GM23338 (cell line): Measurements from ENCODE around the gene KSR2. TPM values are rescaled to one million over a fixed set of nuclear protein-coding genes. Genes with fewer than 3 reads are reported as not detected.

Source experiments
- ATAC-seq: fragments of 200-7000 bp; cut with Tn5 transposase; 3 replicates; pipeline ENCODE4 v1.9.1; 2020
- DNase-seq: peaks from one replicate; pipeline ENCODE4 v3.0.0-alpha.2; 2015; ENCODE audit warnings: low spot score
- H2AFZ ChIP-seq: fragments of 200-600 bp; sonication (generic); 2 replicates; pipeline ENCODE4 v1.8.0; 2016; ENCODE audit warnings: antibody characterized with exemption, mild to moderate bottlenecking, moderate library complexity
- H3F3A ChIP-seq: fragments of 200-600 bp; sonication (generic); replicated peaks from 2 replicates; pipeline ENCODE4 v1.8.0; 2017; ENCODE audit warnings: antibody characterized with exemption, mixed run types, low read depth
- H3K27ac ChIP-seq: fragments of 200-600 bp; sonication (generic); 2 replicates; pipeline ENCODE4 v1.6.1; 2016; ENCODE audit warnings: low read depth
- H3K27me3 ChIP-seq: fragments of 200-600 bp; sonication (generic); 2 replicates; pipeline ENCODE4 v1.8.0; 2016; ENCODE audit warnings: mild to moderate bottlenecking, mixed run types, moderate library complexity; ENCODE audit not compliant: insufficient read depth
- H3K36me3 ChIP-seq: fragments of 200-600 bp; sonication (generic); 2 replicates; pipeline ENCODE4 v1.8.0; 2016; ENCODE audit warnings: mild to moderate bottlenecking; ENCODE audit not compliant: insufficient read depth
- H3K4me1 ChIP-seq: fragments of 200-600 bp; sonication (generic); 2 replicates; pipeline ENCODE4 v1.8.0; 2016; ENCODE audit warnings: mild to moderate bottlenecking, moderate library complexity; ENCODE audit not compliant: insufficient read depth
- H3K4me2 ChIP-seq: fragments of 200-600 bp; sonication (generic); 2 replicates; pipeline ENCODE4 v1.7.1; 2017; ENCODE audit warnings: mixed run types
- H3K4me3 ChIP-seq: fragments of 200-600 bp; sonication (generic); 2 replicates; pipeline ENCODE4 v1.6.1; 2016; ENCODE audit warnings: mixed run types
- H3K79me2 ChIP-seq: fragments of 200-600 bp; sonication (generic); replicated peaks from 2 replicates; pipeline ENCODE4 v1.8.0; 2017; ENCODE audit warnings: mild to moderate bottlenecking; ENCODE audit not compliant: insufficient read depth
- H3K9me2 ChIP-seq: fragments of 200-600 bp; sonication (generic); 2 replicates; pipeline ENCODE4 v1.8.0; 2017; ENCODE audit not compliant: insufficient read depth
- H4K20me1 ChIP-seq: fragments of 200-600 bp; sonication (generic); replicated peaks from 2 replicates; pipeline ENCODE4 v1.8.0; 2017; ENCODE audit warnings: mild to moderate bottlenecking; ENCODE audit not compliant: insufficient read depth
- H3K27ac Mint-ChIP-seq: 2 replicates; pipeline ENCODE4 v1.8.0; 2020; ENCODE audit warnings: inconsistent platforms, mild to moderate bottlenecking, moderate library complexity, mixed read lengths
- H3K27me3 Mint-ChIP-seq: 3 replicates; pipeline ENCODE4 v1.8.0; 2022; ENCODE audit warnings: low read depth, mild to moderate bottlenecking, moderate library complexity, mixed read lengths, inconsistent platforms; ENCODE audit not compliant: insufficient read depth, poor library complexity
- H3K36me3 Mint-ChIP-seq: 3 replicates; pipeline ENCODE4 v1.8.0; 2021; ENCODE audit warnings: low read depth, mild to moderate bottlenecking, inconsistent platforms, moderate library complexity, mixed read lengths
- H3K4me1 Mint-ChIP-seq: 3 replicates; pipeline ENCODE4 v1.8.0; 2020; ENCODE audit warnings: mild to moderate bottlenecking, inconsistent platforms, mixed read lengths
- H3K4me3 Mint-ChIP-seq: 3 replicates; pipeline ENCODE4 v1.8.0; 2021; ENCODE audit warnings: moderate library complexity, mild to moderate bottlenecking, inconsistent platforms, mixed read lengths
- H3K9me3 Mint-ChIP-seq: 3 replicates; pipeline ENCODE4 v1.8.0; 2020; ENCODE audit warnings: moderate library complexity, mild to moderate bottlenecking, inconsistent platforms, mixed read lengths
- EZH2 ChIP-seq: fragments of 200-600 bp; sonication (generic); IDR thresholded peaks from one replicate; pipeline ENCODE4 v1.8.0; 2017; ENCODE audit warnings: antibody characterized with exemption, mild to moderate bottlenecking, low read depth; ENCODE audit not compliant: unreplicated experiment
- NANOG ChIP-seq: IDR thresholded peaks from 2 replicates; pipeline ENCODE4 v1.6.1; 2016; ENCODE audit warnings: antibody characterized with exemption, borderline replicate concordance
- POLR2AphosphoS5 ChIP-seq: IDR thresholded peaks from 2 replicates; pipeline ENCODE4 v1.6.1; 2016; ENCODE audit warnings: antibody characterized with exemption, low read depth
- REST ChIP-seq: IDR thresholded peaks from one replicate; pipeline ENCODE4 v1.6.1; 2018; ENCODE audit warnings: antibody characterized with exemption; ENCODE audit not compliant: unreplicated experiment
- ZNF114 ChIP-seq: fragments of 250-450 bp; sonication (Bioruptor Pico); IDR thresholded peaks from 2 replicates; pipeline ENCODE4 v1.5.0; 2020; ENCODE audit warnings: mild to moderate bottlenecking, moderate library complexity
- ZNF331 ChIP-seq: fragments of 250-450 bp; sonication (Bioruptor Pico); IDR thresholded peaks from 2 replicates; pipeline ENCODE4 v1.5.0; 2020; ENCODE audit warnings: low read depth, mild to moderate bottlenecking, moderate library complexity
- polyA plus RNA-seq: library from polyadenylated mRNA; unstranded; fragments of >200 nt; fragmentation: Nextera tagmentation; extraction: Ambion mirVana; gene quantifications from 2 replicates; pipeline ENCODE4 v1.2.1, GENCODE V29; 2016
- total RNA-seq: library from RNA; depleted of rRNA; stranded (reverse); fragments of >200 nt; shearing (Covaris generic); gene quantifications from 2 replicates; pipeline ENCODE4 v1.2.3, GENCODE V29; 2014
- TF ChIP-seq, protein P1 (sequence below), 2 experiments: fragments of 200-600 bp in 1 of 2; sonication (generic) in 1 of 2; conservative IDR thresholded peaks; 2 replicates each; pipeline versions ENCODE4 v1.5.1 to v1.6.1; 2016 to 2017; ENCODE audit warnings: antibody characterized with exemption in 2 of 2, low read depth in 2 of 2, mild to moderate bottlenecking in 2 of 2, moderate library complexity in 1 of 2

Gene KSR2
- total and polyA plus RNA-seq, 2 experiments from 2014 or later, result 1.1 to 2.7 TPM

DNA sequence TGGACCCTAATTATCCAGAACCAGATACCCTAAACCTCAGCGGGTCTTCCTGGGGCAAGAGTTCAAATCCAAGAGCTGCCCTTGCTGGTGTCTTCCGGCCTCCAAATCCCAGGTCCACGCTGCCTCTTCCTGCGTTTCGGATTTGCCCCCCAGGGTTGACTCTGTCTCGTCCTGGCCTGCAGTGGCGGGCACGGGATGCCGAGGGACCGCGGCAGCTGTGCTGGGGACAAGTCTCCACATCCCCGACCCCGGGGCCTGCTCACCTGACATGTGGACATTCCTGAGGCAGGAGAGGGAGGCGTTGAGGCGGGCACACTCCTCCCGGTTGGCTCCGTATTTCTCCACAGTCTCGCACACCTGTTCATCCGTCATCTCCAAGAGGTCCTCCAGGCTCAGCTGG, 113.6 kb downstream of the KSR2 start (continued):
- no peak for TF ChIP-seq NANOG
- no peak for TF ChIP-seq EZH2
- no peak for TF ChIP-seq ZNF114 (CRISPR knock-in tag)
- TF ChIP-seq POLR2AphosphoS5, result no peak

DNA sequence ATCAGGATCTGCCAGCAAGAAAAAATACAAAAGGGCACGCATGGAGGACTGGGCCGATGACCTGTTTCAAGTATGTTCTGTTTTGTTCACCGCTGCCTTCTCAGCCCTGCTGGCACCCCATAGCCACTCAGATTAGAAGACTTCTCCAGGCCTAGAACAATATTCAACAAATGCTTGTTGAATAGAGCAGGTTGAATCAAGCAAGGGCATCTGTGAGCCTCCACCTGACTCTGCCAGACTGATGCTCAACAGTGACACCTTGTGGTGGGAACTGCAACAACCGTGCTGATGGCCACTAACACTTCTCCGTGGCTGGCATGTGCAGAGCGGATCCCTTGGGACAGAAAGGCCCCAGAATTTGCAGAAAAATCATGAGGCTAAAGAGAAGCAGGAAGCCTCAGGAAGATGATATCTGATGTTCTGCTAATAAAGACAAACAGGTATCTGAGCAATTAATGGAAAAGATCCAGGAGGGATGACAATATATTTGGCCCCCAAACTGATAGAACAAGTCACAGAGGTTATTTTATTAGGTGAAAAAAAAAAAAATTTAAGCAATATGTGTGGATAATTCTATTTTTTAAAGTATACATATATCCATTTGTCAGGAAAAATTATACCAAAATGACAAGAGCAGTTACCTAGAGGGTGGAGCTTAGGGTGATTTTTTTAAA, 114.3 kb downstream of the KSR2 start:
- no peaks in the 10 kb centered on the region for H3K36me3 Mint-ChIP-seq
- Histone ChIP-seq H3K4me3 (no peak overlapping the region), H3F3A (no peaks in the 10 kb centered on the region), H3K79me2 (no peaks in the 10 kb centered on the region), H4K20me1 (no peaks in the 10 kb centered on the region), H3K36me3 (no peaks in the 10 kb centered on the region), H3K4me1 (no peaks in the 10 kb centered on the region), H3K9me2 (no peaks in the 10 kb centered on the region), H2AFZ (no peak overlapping the region), H3K27me3 (no peaks in the 10 kb centered on the region), H3K27ac (no peak overlapping the region), H3K4me2 (no peak overlapping the region)
- peak; percentile 85 for ATAC-seq
- H3K27me3 Mint-ChIP-seq, result peaks cover 9% of the 10 kb centered on the region
- H3K4me3 Mint-ChIP-seq, result no peak overlapping the region
- no peak for TF ChIP-seq REST
- TF ChIP-seq, protein P1, sequence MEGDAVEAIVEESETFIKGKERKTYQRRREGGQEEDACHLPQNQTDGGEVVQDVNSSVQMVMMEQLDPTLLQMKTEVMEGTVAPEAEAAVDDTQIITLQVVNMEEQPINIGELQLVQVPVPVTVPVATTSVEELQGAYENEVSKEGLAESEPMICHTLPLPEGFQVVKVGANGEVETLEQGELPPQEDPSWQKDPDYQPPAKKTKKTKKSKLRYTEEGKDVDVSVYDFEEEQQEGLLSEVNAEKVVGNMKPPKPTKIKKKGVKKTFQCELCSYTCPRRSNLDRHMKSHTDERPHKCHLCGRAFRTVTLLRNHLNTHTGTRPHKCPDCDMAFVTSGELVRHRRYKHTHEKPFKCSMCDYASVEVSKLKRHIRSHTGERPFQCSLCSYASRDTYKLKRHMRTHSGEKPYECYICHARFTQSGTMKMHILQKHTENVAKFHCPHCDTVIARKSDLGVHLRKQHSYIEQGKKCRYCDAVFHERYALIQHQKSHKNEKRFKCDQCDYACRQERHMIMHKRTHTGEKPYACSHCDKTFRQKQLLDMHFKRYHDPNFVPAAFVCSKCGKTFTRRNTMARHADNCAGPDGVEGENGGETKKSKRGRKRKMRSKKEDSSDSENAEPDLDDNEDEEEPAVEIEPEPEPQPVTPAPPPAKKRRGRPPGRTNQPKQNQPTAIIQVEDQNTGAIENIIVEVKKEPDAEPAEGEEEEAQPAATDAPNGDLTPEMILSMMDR (conservative IDR thresholded peaks at IDR 0.05; ENCODE audit: low read depth in 2 of 2), result peak; percentile 89 to 92
- peak; percentile 89 for DNase-seq
- peaks cover 5% of the 10 kb centered on the region; the same call in 2 of the 3 replicates for H3K4me1 Mint-ChIP-seq
- H3K27ac Mint-ChIP-seq, result no peak overlapping the region
- H3K9me3 Mint-ChIP-seq, result no peaks in the 10 kb centered on the region

DNA sequence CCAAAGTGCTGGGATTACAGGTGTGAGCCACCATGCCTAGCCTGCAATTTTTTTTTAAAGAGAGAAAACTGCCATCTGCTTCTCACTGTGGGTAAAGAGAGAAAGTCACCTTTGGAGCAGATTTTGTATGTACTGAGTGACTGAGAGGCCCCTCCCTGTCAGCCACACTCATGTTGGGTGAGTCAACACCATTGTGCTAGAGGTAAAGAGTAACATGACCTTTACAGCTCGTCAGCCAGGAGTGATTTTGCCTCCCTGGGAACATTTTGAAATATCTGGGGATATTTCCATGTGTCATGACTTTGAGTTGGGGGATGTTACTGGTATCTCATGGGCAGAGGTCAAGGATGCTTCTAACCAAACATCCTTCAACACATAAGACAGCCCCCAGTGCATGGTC, 115.2 kb downstream of the KSR2 start:
- no peaks in the 10 kb centered on the region for H3K36me3 Mint-ChIP-seq
- Histone ChIP-seq H3K4me2 (no peak overlapping the region), H3K4me3 (no peak overlapping the region), H3F3A (no peaks in the 10 kb centered on the region), H3K79me2 (no peaks in the 10 kb centered on the region), H2AFZ (no peak overlapping the region), H3K4me1 (no peaks in the 10 kb centered on the region), H4K20me1 (no peaks in the 10 kb centered on the region), H3K27me3 (no peaks in the 10 kb centered on the region), H3K9me2 (no peaks in the 10 kb centered on the region), H3K36me3 (no peaks in the 10 kb centered on the region), H3K27ac (no peak overlapping the region)
- no peak for TF ChIP-seq ZNF331 (CRISPR knock-in tag)
- H3K9me3 Mint-ChIP-seq, result no peaks in the 10 kb centered on the region
- H3K4me1 Mint-ChIP-seq, result peaks cover 5% of the 10 kb centered on the region; the same call in 2 of the 3 replicates
- no peak overlapping the region for H3K27ac Mint-ChIP-seq
- ATAC-seq, result no peak
- peaks cover 12% of the 10 kb centered on the region for H3K27me3 Mint-ChIP-seq
- no peak for DNase-seq
- no peak overlapping the region for H3K4me3 Mint-ChIP-seq
